GM10248 (cell line): Measurements from ENCODE around the gene MORN1.
A peak's percentile ranks its signal among the peaks of the same experiment; 100 is the strongest.

Experiments used
- CTCF ChIA-PET: fragments of 300-600 bp; sonication (Branson Sonifier 250); formaldehyde crosslinking; extraction: SDS; loops from one replicate; lab custom pipeline; 2021; ENCODE audit warnings: antibody characterized with exemption; lab: Yijun Ruan, JAX
- POLR2A ChIA-PET: fragments of 350-650 bp; sonication (Branson Sonifier 250); formaldehyde crosslinking; extraction: SDS; loops from one replicate; lab custom pipeline; 2020; ENCODE audit warnings: antibody characterized with exemption; lab: Yijun Ruan, JAX
- DNase-seq: peaks from one replicate; pipeline ENCODE4 v3.0.0; 2012; ENCODE audit errors: extremely low spot score
- CTCF ChIP-seq: IDR thresholded peaks from 2 replicates; pipeline ENCODE4 v1.5.1; 2012; ENCODE audit warnings: mild to moderate bottlenecking, low read depth; ENCODE audit errors: extremely low read depth, missing control alignments, control extremely low read depth

Gene MORN1

GRCh38 chr1:2431103-2431502, 39.7 kb upstream of the MORN1 start:
- ChIA-PET POLR2A (no interaction called here), CTCF (no interaction called here)
- TF ChIP-seq CTCF: no peak
- no peak for DNase-seq

GRCh38 chr1:2430592-2430973, 39.2 kb upstream of the MORN1 start:
- CTCF ChIA-PET: no interaction called here
- POLR2A ChIA-PET: no interaction called here
- DNase-seq: no peak
- TF ChIP-seq CTCF: no peak

GRCh38 chr1:2429780-2430591, 38.6 kb upstream of the MORN1 start:
- TF ChIP-seq CTCF: peak; percentile 16
- POLR2A ChIA-PET: no interaction called here
- CTCF ChIA-PET: no interaction called here
- DNase-seq: no peak

- DNase-seq: no peak
- no peak for TF ChIP-seq CTCF
- ChIA-PET POLR2A (no interaction called here), CTCF (no interaction called here)
Measured at GRCh38 chr1:2428490-2428889, 37.1 kb upstream of the MORN1 start.

- no peak for TF ChIP-seq CTCF
- ChIA-PET POLR2A (no interaction called here), CTCF (interaction anchor here (0.9 kb wide), 1 partner anchor 121 kb away, joined by 3 read pairs; no protein-coding TSS in a partner anchor)
- DNase-seq: no peak
Measured at GRCh38 chr1:2427976-2428375, 36.6 kb upstream of the MORN1 start.

- ChIA-PET CTCF (no interaction called here), POLR2A (no interaction called here)
- no peak for TF ChIP-seq CTCF
- DNase-seq: no peak
Measured at GRCh38 chr1:2427051-2427450, 35.7 kb upstream of the MORN1 start.
